ENCODE results near the gene CDH13.

DNA sequence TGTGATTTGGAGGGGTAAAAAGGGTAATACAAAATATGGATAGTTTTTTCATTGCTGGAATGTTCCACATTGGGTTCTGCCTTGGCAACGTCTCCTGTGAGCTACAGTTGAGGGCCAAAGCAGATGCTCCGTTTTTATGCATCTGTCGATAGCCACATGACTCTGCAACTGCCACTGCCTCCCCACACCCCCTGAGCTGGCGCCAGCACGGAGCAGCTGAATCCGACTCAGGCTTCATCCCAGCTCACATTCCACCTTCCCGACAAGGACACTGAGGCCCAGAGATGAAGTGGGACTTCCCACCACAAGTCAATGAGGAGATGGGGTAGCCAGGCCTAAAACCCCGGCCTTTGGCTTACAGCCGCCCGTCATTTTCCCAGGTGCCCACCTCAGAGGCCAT is 334.1 kb downstream of the CDH13 start:
- TF ChIP-seq, protein P1, sequence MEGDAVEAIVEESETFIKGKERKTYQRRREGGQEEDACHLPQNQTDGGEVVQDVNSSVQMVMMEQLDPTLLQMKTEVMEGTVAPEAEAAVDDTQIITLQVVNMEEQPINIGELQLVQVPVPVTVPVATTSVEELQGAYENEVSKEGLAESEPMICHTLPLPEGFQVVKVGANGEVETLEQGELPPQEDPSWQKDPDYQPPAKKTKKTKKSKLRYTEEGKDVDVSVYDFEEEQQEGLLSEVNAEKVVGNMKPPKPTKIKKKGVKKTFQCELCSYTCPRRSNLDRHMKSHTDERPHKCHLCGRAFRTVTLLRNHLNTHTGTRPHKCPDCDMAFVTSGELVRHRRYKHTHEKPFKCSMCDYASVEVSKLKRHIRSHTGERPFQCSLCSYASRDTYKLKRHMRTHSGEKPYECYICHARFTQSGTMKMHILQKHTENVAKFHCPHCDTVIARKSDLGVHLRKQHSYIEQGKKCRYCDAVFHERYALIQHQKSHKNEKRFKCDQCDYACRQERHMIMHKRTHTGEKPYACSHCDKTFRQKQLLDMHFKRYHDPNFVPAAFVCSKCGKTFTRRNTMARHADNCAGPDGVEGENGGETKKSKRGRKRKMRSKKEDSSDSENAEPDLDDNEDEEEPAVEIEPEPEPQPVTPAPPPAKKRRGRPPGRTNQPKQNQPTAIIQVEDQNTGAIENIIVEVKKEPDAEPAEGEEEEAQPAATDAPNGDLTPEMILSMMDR (conservative IDR thresholded peaks at IDR 0.05; ENCODE audit: low read length): no peak
- no peak for TF ChIP-seq EZH2phosphoT487 (IDR thresholded peaks at IDR 0.05; ENCODE audit: borderline replicate concordance, low read depth, low read length)

Measured in OCI-LY7 (cell line).